Uterus (tissue), 2 donors: ENCODE measurements around the gene MYZAP.

Source experiments
- CTCF ChIP-seq, 4 experiments: fragments of 200-600 bp in 2 of 4; fragments of 450-650 bp in 2 of 4; sonication (generic) in 2 of 4; IDR thresholded peaks; one replicate each; pipeline ENCODE4 v1.5.1; 2016 to 2019; ENCODE audit warnings: antibody characterized with exemption in 4 of 4, mild to moderate bottlenecking in 2 of 4, moderate library complexity in 1 of 4
- POLR2A ChIP-seq, 2 donors: fragments of 450-650 bp; IDR thresholded peaks; one replicate each; pipeline ENCODE4 v1.6.1; 2016; ENCODE audit warnings: antibody characterized with exemption in 2 of 2, mild to moderate bottlenecking in 1 of 2, moderate library complexity in 1 of 2

- TF ChIP-seq CTCF (IDR thresholded peaks at IDR 0.05) = no peak
- TF ChIP-seq POLR2A (IDR thresholded peaks at IDR 0.05) = no peak
These were observed 71.1 kb downstream of the MYZAP start for GRCh38 chr15:57662802-57663201.
